Measurements from ENCODE around the gene DRD1. TPM values are rescaled to one million over a fixed set of nuclear protein-coding genes. Genes with fewer than 3 reads are reported as not detected.
"Not testable (repeated sequence)": the region's sequence is repeated elsewhere in the genome, so short reads cannot be mapped to it uniquely, and the experiment has no call there.

DRD1 gene
- total RNA-seq, 2 donors from 2014 or later: 0.28 to 0.77 TPM

DNA sequence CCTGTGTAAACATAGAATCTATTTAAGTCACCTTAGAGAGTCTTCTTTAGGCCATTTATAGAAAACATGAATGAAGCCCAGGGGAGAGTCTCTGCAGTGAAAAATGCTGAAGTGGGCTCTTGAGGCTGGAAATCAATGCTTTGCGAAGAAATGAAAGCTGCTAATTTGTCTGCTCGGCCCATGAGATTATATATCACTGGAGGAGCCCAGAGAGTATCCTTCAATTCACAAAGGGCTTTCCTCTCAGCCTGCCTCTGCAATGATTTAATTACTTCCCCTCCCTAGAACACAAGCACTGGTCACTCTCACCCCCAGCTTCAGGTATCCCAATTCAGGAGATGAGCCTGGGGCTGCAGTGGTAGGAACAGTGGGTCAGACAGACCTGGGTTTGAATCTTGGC, 8.2 kb upstream of the DRD1 start:
- Histone ChIP-seq H3K36me3 (no peaks in the 10 kb centered on the region), H3K27ac (no peak overlapping the region), H3K9me3 (no peaks in the 10 kb centered on the region), H3K27me3 (replicated peaks; ENCODE audit: insufficient read depth) (peaks cover 2% of the 10 kb centered on the region), H3K4me1 (replicated peaks) (no peaks in the 10 kb centered on the region), H3K4me3 (no peak overlapping the region)
- no peak for TF ChIP-seq POLR2AphosphoS5 (IDR thresholded peaks at IDR 0.05)
- TF ChIP-seq, protein P1, sequence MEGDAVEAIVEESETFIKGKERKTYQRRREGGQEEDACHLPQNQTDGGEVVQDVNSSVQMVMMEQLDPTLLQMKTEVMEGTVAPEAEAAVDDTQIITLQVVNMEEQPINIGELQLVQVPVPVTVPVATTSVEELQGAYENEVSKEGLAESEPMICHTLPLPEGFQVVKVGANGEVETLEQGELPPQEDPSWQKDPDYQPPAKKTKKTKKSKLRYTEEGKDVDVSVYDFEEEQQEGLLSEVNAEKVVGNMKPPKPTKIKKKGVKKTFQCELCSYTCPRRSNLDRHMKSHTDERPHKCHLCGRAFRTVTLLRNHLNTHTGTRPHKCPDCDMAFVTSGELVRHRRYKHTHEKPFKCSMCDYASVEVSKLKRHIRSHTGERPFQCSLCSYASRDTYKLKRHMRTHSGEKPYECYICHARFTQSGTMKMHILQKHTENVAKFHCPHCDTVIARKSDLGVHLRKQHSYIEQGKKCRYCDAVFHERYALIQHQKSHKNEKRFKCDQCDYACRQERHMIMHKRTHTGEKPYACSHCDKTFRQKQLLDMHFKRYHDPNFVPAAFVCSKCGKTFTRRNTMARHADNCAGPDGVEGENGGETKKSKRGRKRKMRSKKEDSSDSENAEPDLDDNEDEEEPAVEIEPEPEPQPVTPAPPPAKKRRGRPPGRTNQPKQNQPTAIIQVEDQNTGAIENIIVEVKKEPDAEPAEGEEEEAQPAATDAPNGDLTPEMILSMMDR (IDR thresholded peaks at IDR 0.05): no peak
- no peak for TF ChIP-seq POLR2A (IDR thresholded peaks at IDR 0.05)
- no peak for DNase-seq (ENCODE audit: low spot score)
- intact Hi-C loops (cut with DNase I): no loop called here
- 90% methylated on average over 2 of the region's 2 CpGs for WGBS

DNA sequence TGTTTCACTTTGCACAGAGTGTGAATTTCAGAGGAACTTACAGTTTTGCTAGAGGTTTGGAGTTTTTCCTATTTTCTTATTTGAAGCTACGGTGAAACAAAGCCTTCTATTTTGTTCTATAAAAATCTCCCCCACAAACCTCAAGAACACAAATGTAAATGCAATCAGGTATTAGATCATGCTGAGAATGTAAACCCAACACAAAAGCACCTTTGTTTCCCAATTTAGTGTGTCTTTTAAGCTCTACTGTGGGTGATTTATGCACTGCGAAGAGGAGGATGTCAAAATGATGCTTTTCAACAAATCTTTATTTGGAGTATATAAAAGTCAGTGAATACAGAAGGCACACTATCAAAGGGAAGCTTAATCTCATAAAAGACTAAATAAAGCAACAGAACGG, 4.3 kb upstream of the DRD1 start:
- 9% methylated on average over 3 of the region's 3 CpGs for WGBS
- no peak overlapping the region for H3K4me3 ChIP-seq
- peaks cover 2% of the 10 kb centered on the region for H3K27me3 ChIP-seq (replicated peaks; ENCODE audit: insufficient read depth)
- no peak overlapping the region for H3K27ac ChIP-seq
- DNase-seq (ENCODE audit: low spot score): no peak
- TF ChIP-seq POLR2A (IDR thresholded peaks at IDR 0.05): no peak
- TF ChIP-seq POLR2AphosphoS5 (IDR thresholded peaks at IDR 0.05): no peak
- TF ChIP-seq, protein P1 (IDR thresholded peaks at IDR 0.05): no peak
- no peaks in the 10 kb centered on the region for H3K9me3 ChIP-seq
- intact Hi-C loops (cut with DNase I): no loop called here
- no peaks in the 10 kb centered on the region for H3K36me3 ChIP-seq
- H3K4me1 ChIP-seq (replicated peaks): no peaks in the 10 kb centered on the region

DNA sequence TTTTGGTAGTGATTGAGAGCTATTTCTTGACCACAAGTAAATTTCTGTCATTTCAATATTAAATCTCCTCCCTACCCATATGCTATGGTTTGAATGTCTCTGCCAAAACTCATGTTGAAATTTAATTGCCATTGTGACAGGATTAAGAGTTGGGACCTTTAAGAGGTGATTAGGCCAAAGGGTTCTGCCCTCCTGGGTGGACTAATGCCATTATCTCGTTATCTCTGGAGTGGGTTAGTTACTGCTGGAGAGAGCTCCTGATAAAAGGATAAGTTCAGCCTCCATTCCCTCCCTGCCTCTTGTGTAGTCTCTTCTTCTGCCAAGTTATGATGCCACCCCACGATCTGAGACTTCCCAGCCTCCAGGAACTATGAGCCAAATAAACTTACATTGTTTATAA, 3.6 kb upstream of the DRD1 start:
- Histone ChIP-seq H3K27ac (no peak overlapping the region), H3K36me3 (no peaks in the 10 kb centered on the region), H3K4me1 (replicated peaks) (no peaks in the 10 kb centered on the region), H3K9me3 (no peaks in the 10 kb centered on the region), H3K4me3 (no peak overlapping the region), H3K27me3 (replicated peaks; ENCODE audit: insufficient read depth) (peaks cover 2% of the 10 kb centered on the region)
- no peak for DNase-seq (ENCODE audit: low spot score)
- intact Hi-C loops (cut with DNase I): no loop called here
- TF ChIP-seq POLR2A (IDR thresholded peaks at IDR 0.05) (no peak), POLR2AphosphoS5 (IDR thresholded peaks at IDR 0.05) (no peak)
- TF ChIP-seq, protein P1 (IDR thresholded peaks at IDR 0.05): no peak
- 26% methylated on average over 2 of the region's 2 CpGs for WGBS

DNA sequence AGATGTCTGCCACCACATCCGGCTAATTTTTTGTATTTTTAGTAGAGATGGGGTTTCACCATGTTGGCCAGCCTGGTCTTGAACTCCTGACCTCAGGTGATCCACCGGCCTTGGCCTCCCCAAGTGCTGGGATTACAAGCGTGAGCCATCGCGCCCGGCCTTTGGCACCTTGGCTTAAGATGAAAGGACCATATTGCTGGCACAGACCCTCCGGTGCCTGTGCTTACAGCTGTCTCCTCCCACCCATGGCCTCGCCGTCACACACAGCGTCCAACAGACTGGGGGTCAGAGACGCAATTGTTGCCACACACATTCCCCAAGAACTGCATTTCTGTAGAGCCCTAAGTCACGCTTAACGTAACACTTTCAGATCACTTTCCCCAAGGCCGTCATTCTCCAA, 2.4 kb upstream of the DRD1 start:
- 75% methylated on average over 14 of the region's 14 CpGs for WGBS
- DNase-seq (ENCODE audit: low spot score); H3K36me3 ChIP-seq; H3K4me3 ChIP-seq; H3K9me3 ChIP-seq; H3K4me1 ChIP-seq (replicated peaks); H3K27me3 ChIP-seq (replicated peaks; ENCODE audit: insufficient read depth); intact Hi-C loops (cut with DNase I); H3K27ac ChIP-seq: not testable (repeated sequence)

DNA sequence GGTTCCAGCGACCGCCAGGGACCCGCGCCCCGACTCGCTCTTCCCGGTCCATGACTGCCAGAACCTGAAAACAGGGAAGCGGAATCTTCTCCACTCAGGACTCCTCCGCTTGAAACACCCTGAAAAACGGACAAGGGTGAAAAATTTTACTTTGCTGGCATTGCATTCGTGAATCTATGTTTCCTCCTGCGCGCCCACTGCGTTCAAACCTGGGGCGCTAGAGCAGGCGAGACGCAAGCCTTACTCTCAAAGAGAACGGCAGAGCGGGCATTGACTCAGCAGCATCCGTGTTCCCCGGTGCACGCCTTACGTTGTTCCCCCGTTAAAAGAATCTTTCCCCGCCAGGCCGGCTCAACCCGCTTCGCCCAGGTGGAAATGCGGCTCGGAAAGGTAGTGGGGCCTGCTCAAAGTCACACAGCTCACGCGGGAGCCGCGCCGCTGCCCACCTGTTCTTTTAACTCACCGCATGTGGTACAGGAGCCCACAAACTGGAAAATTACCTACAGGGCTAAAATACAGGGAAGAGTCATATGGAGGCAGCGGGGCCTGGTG, 999 bp upstream of the DRD1 start:
- intact Hi-C loops (cut with DNase I): loop anchor here (2.0 kb wide), 1 partner anchor 492 kb away; no protein-coding TSS in a partner anchor
- no peaks in the 10 kb centered on the region for H3K4me1 ChIP-seq (replicated peaks)
- DNase-seq (ENCODE audit: low spot score): no peak
- no peaks in the 10 kb centered on the region for H3K27me3 ChIP-seq (replicated peaks; ENCODE audit: insufficient read depth)
- H3K36me3 ChIP-seq: no peaks in the 10 kb centered on the region
- no peaks in the 10 kb centered on the region for H3K9me3 ChIP-seq
- peak overlapping the region in 1 of 2 donors; percentile 29 for H3K4me3 ChIP-seq
- WGBS: 40% methylated on average over 34 of the region's 37 CpGs
- TF ChIP-seq, protein P1 (IDR thresholded peaks at IDR 0.05): no peak
- TF ChIP-seq POLR2AphosphoS5 (IDR thresholded peaks at IDR 0.05) (no peak), POLR2A (IDR thresholded peaks at IDR 0.05) (no peak)
- no peak overlapping the region for H3K27ac ChIP-seq
